H9 (cell line): ENCODE results near the gene TBC1D20. TPM values are rescaled to one million over a fixed set of nuclear protein-coding genes. Genes with fewer than 3 reads are reported as not detected.

Experiments used
- DNase-seq: peaks from one replicate; pipeline ENCODE4 v3.0.0-alpha.2; 2017
- H2AFZ ChIP-seq: one replicate; pipeline ENCODE4 v1.6.1; 2013; ENCODE audit warnings: mild to moderate bottlenecking, low read length, control low read depth, moderate library complexity
- H2AK5ac ChIP-seq: 2 replicates; pipeline ENCODE4 v1.6.1; 2013; ENCODE audit warnings: low read length, control low read depth, mixed read lengths; ENCODE audit not compliant: insufficient read length
- H2BK120ac ChIP-seq: one replicate; pipeline ENCODE4 v1.6.1; 2013; ENCODE audit warnings: low read depth, mild to moderate bottlenecking, low read length, control low read depth, inconsistent platforms; ENCODE audit not compliant: poor library complexity, severe bottlenecking
- H2BK12ac ChIP-seq: 2 replicates; pipeline ENCODE4 v1.6.1; 2013; ENCODE audit warnings: low read length, control low read depth, mixed read lengths, low read depth; ENCODE audit not compliant: insufficient read length
- H2BK15ac ChIP-seq: 2 replicates; pipeline ENCODE4 v1.6.1; 2013; ENCODE audit warnings: low read depth, low read length, control low read depth
- H2BK20ac ChIP-seq: one replicate; pipeline ENCODE4 v1.6.1; 2013; ENCODE audit warnings: low read depth, mild to moderate bottlenecking, low read length, control low read depth, inconsistent platforms; ENCODE audit not compliant: poor library complexity, severe bottlenecking
- H2BK5ac ChIP-seq: 2 replicates; pipeline ENCODE4 v1.6.1; 2013; ENCODE audit warnings: low read length, control low read depth, mixed read lengths; ENCODE audit not compliant: insufficient read length
- H3K14ac ChIP-seq: 2 replicates; pipeline ENCODE4 v1.6.1; 2013; ENCODE audit warnings: low read length, control low read depth; ENCODE audit not compliant: insufficient read depth
- H3K18ac ChIP-seq: 2 replicates; pipeline ENCODE4 v1.6.1; 2013; ENCODE audit warnings: low read depth, mild to moderate bottlenecking, mixed read lengths, low read length, control low read depth; ENCODE audit not compliant: insufficient read length
- H3K23ac ChIP-seq: 2 replicates; pipeline ENCODE4 v1.6.1; 2013; ENCODE audit warnings: low read length, control low read depth, mixed read lengths, low read depth; ENCODE audit not compliant: insufficient read length
- H3K23me2 ChIP-seq: 2 replicates; pipeline ENCODE4 v1.6.1; 2013; ENCODE audit warnings: low read depth, mild to moderate bottlenecking, mixed read lengths, low read length, control low read depth; ENCODE audit not compliant: insufficient read length, poor library complexity, severe bottlenecking
- H3K27ac ChIP-seq: 2 replicates; pipeline ENCODE4 v1.5.1; 2013; ENCODE audit warnings: low read length, control low read depth, mixed read lengths, low read depth; ENCODE audit not compliant: insufficient read length
- H3K27me3 ChIP-seq: 2 replicates; pipeline ENCODE4 v1.6.1; 2013; ENCODE audit warnings: low read length, control low read depth, inconsistent platforms; ENCODE audit not compliant: insufficient read depth
- H3K4ac ChIP-seq: 2 replicates; pipeline ENCODE4 v1.6.1; 2013; ENCODE audit warnings: low read depth, mild to moderate bottlenecking, control low read depth, inconsistent platforms, low read length, moderate library complexity
- H3K4me1 ChIP-seq: 2 replicates; pipeline ENCODE4 v1.6.1; 2013; ENCODE audit warnings: low read length, control low read depth, inconsistent platforms; ENCODE audit not compliant: insufficient read depth
- H3K4me2 ChIP-seq: 2 replicates; pipeline ENCODE4 v1.6.1; 2013; ENCODE audit warnings: low read length, control low read depth, mixed read lengths; ENCODE audit not compliant: insufficient read length, insufficient read depth
- H3K56ac ChIP-seq: 2 replicates; pipeline ENCODE4 v1.6.1; 2013; ENCODE audit warnings: low read depth, mild to moderate bottlenecking, mixed read lengths, low read length, control low read depth; ENCODE audit not compliant: insufficient read length
- H3K79me1 ChIP-seq: 2 replicates; pipeline ENCODE4 v1.6.1; 2013; ENCODE audit warnings: low read depth, mild to moderate bottlenecking, moderate library complexity, low read length, control low read depth, inconsistent platforms; ENCODE audit not compliant: insufficient read depth, poor library complexity, severe bottlenecking
- H3K79me2 ChIP-seq: 2 replicates; pipeline ENCODE4 v1.6.1; 2013; ENCODE audit warnings: low read length, control low read depth, inconsistent platforms; ENCODE audit not compliant: insufficient read depth
- H3K9ac ChIP-seq: 2 replicates; pipeline ENCODE4 v1.6.1; 2013; ENCODE audit warnings: low read length, control low read depth, mixed read lengths; ENCODE audit not compliant: insufficient read length; ENCODE audit errors: extremely low read depth
- H3K9me3 ChIP-seq: one replicate; pipeline ENCODE4 v1.6.1; 2013; ENCODE audit warnings: low read depth, low read length, inconsistent platforms; ENCODE audit not compliant: control insufficient read depth
- H3T11ph ChIP-seq: one replicate; pipeline ENCODE4 v1.6.1; 2013; ENCODE audit warnings: mild to moderate bottlenecking, low read length, control low read depth, inconsistent platforms
- H4K20me1 ChIP-seq: one replicate; pipeline ENCODE4 v1.6.1; 2013; ENCODE audit not compliant: control insufficient read depth, insufficient read length, insufficient read depth
- H4K5ac ChIP-seq: 2 replicates; pipeline ENCODE4 v1.6.1; 2013; ENCODE audit warnings: low read depth, mild to moderate bottlenecking, mixed read lengths, low read length, control low read depth; ENCODE audit not compliant: insufficient read length
- H4K8ac ChIP-seq: replicated peaks from 2 replicates; pipeline ENCODE4 v1.6.1; 2013; ENCODE audit warnings: low read length, control low read depth, mixed read lengths, low read depth; ENCODE audit not compliant: insufficient read length
- H4K91ac ChIP-seq: 2 replicates; pipeline ENCODE4 v1.6.1; 2013; ENCODE audit warnings: low read depth, mild to moderate bottlenecking, moderate library complexity, mixed read lengths, low read length, control low read depth; ENCODE audit not compliant: insufficient read length
- H3K27ac Mint-ChIP-seq, 3 experiments: 2 replicates in 2 of 3; 3 replicates in 1 of 3; pipeline ENCODE4 v1.8.0; 2020 to 2021; ENCODE audit warnings: mixed read lengths in 3 of 3, mild to moderate bottlenecking in 1 of 3, moderate library complexity in 1 of 3
- H3K27me3 Mint-ChIP-seq: 2 replicates; pipeline ENCODE4 v1.8.0; 2021; ENCODE audit warnings: low read depth, mild to moderate bottlenecking, moderate library complexity, mixed read lengths
- H3K36me3 Mint-ChIP-seq, 3 experiments: 2 replicates in 2 of 3; 3 replicates in 1 of 3; pipeline ENCODE4 v1.8.0; 2020 to 2021; ENCODE audit warnings: low read depth in 3 of 3, mixed read lengths in 3 of 3; ENCODE audit not compliant: insufficient read depth in 1 of 3
- H3K4me1 Mint-ChIP-seq, 2 experiments: 2 replicates each; pipeline ENCODE4 v1.8.0; 2020; ENCODE audit warnings: mixed read lengths in 2 of 2
- H3K4me3 Mint-ChIP-seq, 2 experiments: 2 replicates in 1 of 2; 3 replicates in 1 of 2; pipeline ENCODE4 v1.8.0; 2020 to 2021; ENCODE audit warnings: mild to moderate bottlenecking in 2 of 2, mixed read lengths in 2 of 2, moderate library complexity in 1 of 2
- H3K9me3 Mint-ChIP-seq, 2 experiments: 2 replicates in 1 of 2; 3 replicates in 1 of 2; pipeline ENCODE4 v1.8.0; 2020; ENCODE audit warnings: mild to moderate bottlenecking in 2 of 2, mixed read lengths in 2 of 2, moderate library complexity in 1 of 2
- WGBS: extraction: QIAGEN DNeasy Blood & Tissue Kit; methylation state at CpG from one replicate; pipeline ENCODE4 v1.1.7; 2013; ENCODE audit warnings: missing lambda C conversion rate, low lambda C conversion rate, mixed read lengths; ENCODE audit not compliant: insufficient read length; ENCODE audit errors: extremely low coverage; 5-methylcytosine and 5-hydroxymethylcytosine counted together
- total RNA-seq: library from RNA; stranded (reverse); gene quantifications from 2 replicates; pipeline ENCODE4 v1.2.1, GENCODE V29; 2021
- TF ChIP-seq, protein P1 (sequence below): fragments of 200-600 bp; sonication (generic); conservative IDR thresholded peaks from 3 replicates; pipeline ENCODE4 v1.8.0; 2021; ENCODE audit warnings: antibody characterized with exemption, mild to moderate bottlenecking

TBC1D20 gene
- total RNA-seq, 1 experiment from 2014 or later, result 17.9 TPM

GRCh38 chr20:389220-389619 lies 73.1 kb downstream of the TBC1D20 start:
- no peak overlapping the region for H2BK20ac ChIP-seq
- H3K9ac ChIP-seq, result no peak overlapping the region
- H3K36me3 Mint-ChIP-seq, result peaks cover 6 to 57% (median 33%) of the 10 kb centered on the region in 3 experiments; a peak in 6 of 7 replicates
- no peak overlapping the region for H3K27ac ChIP-seq
- H3K18ac ChIP-seq, result no peak overlapping the region
- no peak overlapping the region for H2AFZ ChIP-seq
- no peaks in the 10 kb centered on the region for H4K20me1 ChIP-seq
- H3K56ac ChIP-seq, result no peak overlapping the region
- H3K4me3 Mint-ChIP-seq, result no peak overlapping the region
- H3K27me3 ChIP-seq, result no peaks in the 10 kb centered on the region
- no peaks in the 10 kb centered on the region for H3K4me1 Mint-ChIP-seq
- no peak overlapping the region for H3K14ac ChIP-seq
- no peak overlapping the region for H3K4me2 ChIP-seq
- H3K27ac Mint-ChIP-seq, result no peak overlapping the region
- H4K5ac ChIP-seq, result no peak overlapping the region
- TF ChIP-seq, protein P1, sequence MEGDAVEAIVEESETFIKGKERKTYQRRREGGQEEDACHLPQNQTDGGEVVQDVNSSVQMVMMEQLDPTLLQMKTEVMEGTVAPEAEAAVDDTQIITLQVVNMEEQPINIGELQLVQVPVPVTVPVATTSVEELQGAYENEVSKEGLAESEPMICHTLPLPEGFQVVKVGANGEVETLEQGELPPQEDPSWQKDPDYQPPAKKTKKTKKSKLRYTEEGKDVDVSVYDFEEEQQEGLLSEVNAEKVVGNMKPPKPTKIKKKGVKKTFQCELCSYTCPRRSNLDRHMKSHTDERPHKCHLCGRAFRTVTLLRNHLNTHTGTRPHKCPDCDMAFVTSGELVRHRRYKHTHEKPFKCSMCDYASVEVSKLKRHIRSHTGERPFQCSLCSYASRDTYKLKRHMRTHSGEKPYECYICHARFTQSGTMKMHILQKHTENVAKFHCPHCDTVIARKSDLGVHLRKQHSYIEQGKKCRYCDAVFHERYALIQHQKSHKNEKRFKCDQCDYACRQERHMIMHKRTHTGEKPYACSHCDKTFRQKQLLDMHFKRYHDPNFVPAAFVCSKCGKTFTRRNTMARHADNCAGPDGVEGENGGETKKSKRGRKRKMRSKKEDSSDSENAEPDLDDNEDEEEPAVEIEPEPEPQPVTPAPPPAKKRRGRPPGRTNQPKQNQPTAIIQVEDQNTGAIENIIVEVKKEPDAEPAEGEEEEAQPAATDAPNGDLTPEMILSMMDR, result no peak
- no peak overlapping the region for H2BK15ac ChIP-seq
- H2AK5ac ChIP-seq, result no peak overlapping the region
- no peaks in the 10 kb centered on the region for H3K4me1 ChIP-seq
- no peak overlapping the region for H3K23ac ChIP-seq
- DNase-seq, result no peak
- no peak overlapping the region for H4K8ac ChIP-seq
- no peak overlapping the region for H3T11ph ChIP-seq
- no peaks in the 10 kb centered on the region for H3K23me2 ChIP-seq
- no peak overlapping the region for H3K4ac ChIP-seq
- H3K9me3 ChIP-seq, result no peaks in the 10 kb centered on the region
- H3K9me3 Mint-ChIP-seq, result no peaks in the 10 kb centered on the region
- H2BK120ac ChIP-seq, result no peak overlapping the region
- H3K79me1 ChIP-seq, result no peaks in the 10 kb centered on the region
- H2BK12ac ChIP-seq, result no peak overlapping the region
- no peaks in the 10 kb centered on the region for H3K79me2 ChIP-seq
- H3K27me3 Mint-ChIP-seq, result no peaks in the 10 kb centered on the region
- H4K91ac ChIP-seq, result no peak overlapping the region
- WGBS, result no CpG with 5 or more reads among the region's 6 CpGs
- H2BK5ac ChIP-seq, result no peak overlapping the region
